ENCODE data around the gene DGKB. TPM values are rescaled to one million over a fixed set of nuclear protein-coding genes. Genes with fewer than 3 reads are reported as not detected.

The DGKB gene
- total and polyA plus RNA-seq, 2 of the 8 experiments (the other 6 are each of a cell fraction or from before 2014, with no cell fraction given): 1.9 to 2.6 TPM

DNA sequence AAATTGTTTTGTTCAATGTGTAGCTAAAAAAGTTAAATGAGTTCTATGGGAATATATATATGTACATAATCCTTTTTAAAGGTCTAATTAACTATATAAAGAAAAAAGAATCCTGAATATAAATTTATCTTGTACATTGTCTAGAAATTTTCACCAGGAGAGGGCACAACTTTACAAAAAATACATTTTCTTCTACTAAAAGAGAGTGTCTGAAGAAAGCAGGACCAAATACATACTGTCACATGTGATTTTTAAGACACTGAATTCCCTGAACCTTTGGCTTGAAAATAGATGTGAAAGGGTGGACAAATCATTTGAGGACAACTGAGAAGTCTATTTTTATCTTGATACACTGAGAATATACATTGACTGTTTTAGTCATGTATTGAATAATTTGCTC is 204.3 kb downstream of the DGKB start:
- Histone ChIP-seq H3K14ac (ENCODE audit: insufficient read length) (no peak overlapping the region), H4K91ac (replicated peaks; ENCODE audit: insufficient read length, low read length) (no peak overlapping the region), H2BK5ac (ENCODE audit: low read depth, low read length) (no peak overlapping the region), H3K56ac (replicated peaks; ENCODE audit: insufficient read length, low read depth, low read length) (no peak overlapping the region), H4K8ac (ENCODE audit: extremely low read depth, insufficient read depth, low read length) (no peak overlapping the region), H3K27ac (ENCODE audit: low read depth, low read length) (no peak overlapping the region), H3K79me2 (ENCODE audit: control insufficient read depth in 1 of 2, insufficient read depth in 2 of 2, low read length in 2 of 2) (no peaks in the 10 kb centered on the region), H3K4ac (replicated peaks; ENCODE audit: insufficient read length, low read depth, low read length) (no peak overlapping the region), H3K9me3 (ENCODE audit: insufficient read depth in 2 of 2, low read depth in 1 of 2, low read length in 1 of 2) (no peaks in the 10 kb centered on the region), H2BK12ac (ENCODE audit: low read depth, low read length) (no peak overlapping the region), H3K4me1 (replicated peaks in 1 of 4; ENCODE audit: control insufficient read depth in 3 of 4, insufficient read depth in 4 of 4, low read length in 3 of 4) (no peaks in the 10 kb centered on the region), H2BK20ac (ENCODE audit: low read length) (no peak overlapping the region), H3K18ac (ENCODE audit: extremely low read depth, low read length) (no peak overlapping the region), H4K20me1 (replicated peaks in 1 of 2; ENCODE audit: control insufficient read depth in 1 of 2, insufficient read depth in 2 of 2, low read length in 2 of 2) (no peaks in the 10 kb centered on the region), H3K4me3 (ENCODE audit: extremely low read depth in 1 of 4, insufficient read depth in 2 of 4, low read depth in 3 of 4, low read length in 4 of 4) (no peak overlapping the region), H3K23ac (ENCODE audit: insufficient read length) (no peak overlapping the region), H3K79me1 (ENCODE audit: low read depth, low read length) (no peaks in the 10 kb centered on the region), H2AFZ (ENCODE audit: low read length) (no peak overlapping the region), H2BK15ac (ENCODE audit: low read length) (no peak overlapping the region), H3K27me3 (replicated peaks in 1 of 4; ENCODE audit: control insufficient read depth in 3 of 4, extremely low read depth in 1 of 4, insufficient read depth in 3 of 4, low read length in 3 of 4) (no peaks in the 10 kb centered on the region), H3K36me3 (ENCODE audit: control insufficient read depth in 2 of 4, insufficient read depth in 4 of 4, low read length in 3 of 4) (no peaks in the 10 kb centered on the region), H2AK5ac (ENCODE audit: low read depth, low read length) (no peak overlapping the region), H2BK120ac (replicated peaks; ENCODE audit: low read depth, low read length) (no peak overlapping the region), H4K5ac (ENCODE audit: insufficient read length, low read depth, low read length) (no peak overlapping the region), H3K23me2 (ENCODE audit: low read depth, low read length) (no peaks in the 10 kb centered on the region), H3K9ac (replicated peaks in 1 of 4; ENCODE audit: extremely low read depth in 1 of 4, low read depth in 3 of 4, low read length in 3 of 4) (no peak overlapping the region), H3K4me2 (ENCODE audit: insufficient read depth in 1 of 2, low read depth in 2 of 2, low read length in 2 of 2) (no peak overlapping the region)
- TF ChIP-seq FOSL1 (IDR thresholded peaks at IDR 0.05; ENCODE audit: insufficient read depth, low read depth, low read length) (no peak), SP2 (IDR thresholded peaks at IDR 0.05; ENCODE audit: low read length) (no peak), GABPA (IDR thresholded peaks at IDR 0.05; ENCODE audit: borderline replicate concordance, insufficient read depth, low read length) (no peak), KDM4A (IDR thresholded peaks at IDR 0.05; ENCODE audit: low read depth, low read length, severe bottlenecking) (no peak), SIX5 (IDR thresholded peaks at IDR 0.05; ENCODE audit: low read depth, low read length) (no peak), MAFK (IDR thresholded peaks at IDR 0.05; ENCODE audit: low read depth, low read length) (no peak), JUND (IDR thresholded peaks at IDR 0.05; ENCODE audit: low read length) (no peak), POU5F1 (IDR thresholded peaks at IDR 0.05; ENCODE audit: low read depth, low read length) (no peak)
- TF ChIP-seq, protein P1, sequence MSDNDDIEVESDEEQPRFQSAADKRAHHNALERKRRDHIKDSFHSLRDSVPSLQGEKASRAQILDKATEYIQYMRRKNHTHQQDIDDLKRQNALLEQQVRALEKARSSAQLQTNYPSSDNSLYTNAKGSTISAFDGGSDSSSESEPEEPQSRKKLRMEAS (IDR thresholded peaks at IDR 0.05): no peak
- TF ChIP-seq, protein P2, sequence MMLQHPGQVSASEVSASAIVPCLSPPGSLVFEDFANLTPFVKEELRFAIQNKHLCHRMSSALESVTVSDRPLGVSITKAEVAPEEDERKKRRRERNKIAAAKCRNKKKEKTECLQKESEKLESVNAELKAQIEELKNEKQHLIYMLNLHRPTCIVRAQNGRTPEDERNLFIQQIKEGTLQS (IDR thresholded peaks at IDR 0.05; ENCODE audit: insufficient read depth, low read depth, low read length): no peak
- FAIRE-seq: no peak
- no peak for DNase-seq (ENCODE audit: low read depth in 1 of 2, low spot score in 2 of 2)
- CTCF ChIA-PET (ENCODE audit: partially characterized antibody): interaction anchor here (0.6 to 2.5 kb wide), 6 partner anchors 8 to 1379 kb away, joined by 3 to 8 read pairs (median 3); partner anchors contain the start of gene DGKB
- POLR2A ChIA-PET (ENCODE audit: partially characterized antibody): no interaction called here

All from H1 (cell line).